Measurements from ENCODE around the gene RASSF4. TPM values are rescaled to one million over a fixed set of nuclear protein-coding genes. Genes with fewer than 3 reads are reported as not detected.

The RASSF4 gene
- total RNA-seq, 8 experiments from 2014 or later = 1.8 to 23.2 (median 13.3) TPM

GRCh38 chr10:44988957-44989585 is 29.5 kb downstream of the RASSF4 start:
- WGBS, 10 experiments = 80 to 100% (median 91%) methylated on average over 1 to 6 of the region's 10 CpGs; no CpG with 5 or more reads in 3 of the 10 experiments
- Histone ChIP-seq H3K27ac (no peak overlapping the region), H3K4me3 (no peak overlapping the region), H3K4me1 (replicated peaks in 1 of 2) (peaks cover 39 to 51% of the 10 kb centered on the region in 2 donors)
- ATAC-seq (replicated peaks in 6 of 8) = no peak
- in situ Hi-C loops (cut with MboI; ENCODE audit: low pct_unique_long_range_greater_than_20kb in 2 of 9, low sequenced_read_pairs in 9 of 9, unreplicated experiment in 9 of 9) = no loop called here

GRCh38 chr10:44989597-44990301 is 30.1 kb downstream of the RASSF4 start:
- Histone ChIP-seq H3K4me3 (no peak overlapping the region), H3K27ac (peak overlapping the region in 1 of 2 donors; percentile 51), H3K4me1 (replicated peaks in 1 of 2) (peaks cover 38 to 46% of the 10 kb centered on the region in 2 donors)
- in situ Hi-C loops (cut with MboI; ENCODE audit: low pct_unique_long_range_greater_than_20kb in 2 of 9, low sequenced_read_pairs in 9 of 9, unreplicated experiment in 9 of 9) = no loop called here
- 0 to 88% (median 69%) methylated on average over 1 to 8 of the region's 14 CpGs; no CpG with 5 or more reads in 4 of the 10 experiments for WGBS, 10 experiments
- ATAC-seq (replicated peaks in 6 of 8) = peak in 3 of 8 experiments; percentile 4 to 55 (median 55)

DNA sequence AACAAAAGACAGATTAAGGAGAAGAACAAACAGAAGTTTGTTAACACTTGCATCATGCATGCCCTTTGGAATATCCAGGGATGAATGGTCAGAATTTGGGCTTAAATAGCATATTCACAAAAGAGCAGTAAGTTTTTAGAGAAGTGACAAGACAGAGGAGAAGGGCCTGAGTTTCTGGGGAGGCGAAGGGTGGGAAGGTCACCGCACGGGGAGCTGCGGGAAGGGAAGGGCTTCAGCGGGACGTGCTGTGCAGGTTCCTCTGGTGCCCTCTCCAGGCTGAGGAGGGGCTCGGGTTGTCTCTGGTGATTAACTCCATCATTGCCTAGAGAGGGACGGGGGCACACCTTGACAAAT is 30.7 kb downstream of the RASSF4 start:
- in situ Hi-C loops (cut with MboI; ENCODE audit: low pct_unique_long_range_greater_than_20kb in 2 of 9, low sequenced_read_pairs in 9 of 9, unreplicated experiment in 9 of 9) = no loop called here
- WGBS, 10 experiments = 10 to 82% (median 42%) methylated on average over 1 to 7 of the region's 8 CpGs; no CpG with 5 or more reads in 6 of the 10 experiments
- no peak overlapping the region for H3K4me3 ChIP-seq
- peaks cover 33 to 41% of the 10 kb centered on the region in 2 donors for H3K4me1 ChIP-seq (replicated peaks in 1 of 2)
- peak in 6 of 8 experiments; percentile 53 to 73 (median 66) for ATAC-seq (replicated peaks in 6 of 8)
- peak overlapping the region in 1 of 2 donors; percentile 23 for H3K27ac ChIP-seq

DNA sequence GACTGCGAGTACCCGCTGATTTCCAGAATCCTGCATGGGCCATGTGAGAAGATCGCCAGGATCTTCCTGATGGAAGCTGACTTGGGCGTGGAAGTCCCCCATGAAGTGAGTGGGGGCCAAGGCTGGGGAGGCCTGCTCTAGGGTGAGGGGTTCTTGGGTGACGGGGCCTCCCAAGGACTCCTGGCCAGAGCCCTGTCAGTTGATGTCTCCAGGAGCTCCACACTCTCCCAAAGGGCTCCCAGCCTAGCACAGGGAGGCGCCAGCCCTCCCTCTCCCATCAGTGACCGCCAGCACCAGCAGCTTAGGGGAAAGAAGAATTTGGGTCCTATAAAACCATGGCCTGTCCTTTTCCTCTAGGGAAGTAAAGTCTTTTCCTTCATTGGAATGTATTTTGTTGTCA is 31.4 kb downstream of the RASSF4 start:
- in situ Hi-C loops (cut with MboI; ENCODE audit: low pct_unique_long_range_greater_than_20kb in 2 of 9, low sequenced_read_pairs in 9 of 9, unreplicated experiment in 9 of 9) = no loop called here

GRCh38 chr10:44991571-44991970 is 32.0 kb downstream of the RASSF4 start:
- Histone ChIP-seq H3K4me1 (replicated peaks in 1 of 2) (peaks cover 27 to 28% of the 10 kb centered on the region in 2 donors), H3K27ac (no peak overlapping the region), H3K4me3 (no peak overlapping the region)
- in situ Hi-C loops (cut with MboI; ENCODE audit: low pct_unique_long_range_greater_than_20kb in 2 of 9, low sequenced_read_pairs in 9 of 9, unreplicated experiment in 9 of 9) = no loop called here
- WGBS, 10 experiments = 56 to 82% (median 70%) methylated on average over 2 to 5 of the region's 5 CpGs; no CpG with 5 or more reads in 1 of the 10 experiments
- no peak for ATAC-seq (replicated peaks in 6 of 8)

More for the DNA sequence above, 31.4 kb downstream of the RASSF4 start:
- no peak for ATAC-seq (replicated peaks in 6 of 8)
- no peak overlapping the region for H3K4me3 ChIP-seq
- peak overlapping the region in 1 of 2 donors; percentile 23 for H3K27ac ChIP-seq
- H3K4me1 ChIP-seq (replicated peaks in 1 of 2) = peaks cover 27 to 34% of the 10 kb centered on the region in 2 donors
- WGBS, 10 experiments = 50 to 100% (median 100%) methylated on average over 1 to 2 of the region's 7 CpGs; no CpG with 5 or more reads in 4 of the 10 experiments

- 39 to 100% (median 92%) methylated on average over 1 to 7 of the region's 11 CpGs; no CpG with 5 or more reads in 1 of the 10 experiments for WGBS, 10 experiments
- Histone ChIP-seq H3K4me3 (no peak overlapping the region), H3K4me1 (replicated peaks in 1 of 2) (peaks cover 23 to 29% of the 10 kb centered on the region in 2 donors), H3K27ac (no peak overlapping the region)
- no peak for ATAC-seq (replicated peaks in 6 of 8)
- in situ Hi-C loops (cut with MboI; ENCODE audit: low pct_unique_long_range_greater_than_20kb in 2 of 9, low sequenced_read_pairs in 9 of 9, unreplicated experiment in 9 of 9) = no loop called here
These were observed 32.6 kb downstream of the RASSF4 start for GRCh38 chr10:44992070-44992731.

- Histone ChIP-seq H3K4me3 (no peak overlapping the region), H3K4me1 (replicated peaks in 1 of 2) (peaks cover 23 to 33% of the 10 kb centered on the region in 2 donors), H3K27ac (no peak overlapping the region)
- 71 to 100% (median 90%) methylated on average over 1 to 5 of the region's 8 CpGs; no CpG with 5 or more reads in 6 of the 10 experiments for WGBS, 10 experiments
- in situ Hi-C loops (cut with MboI; ENCODE audit: low pct_unique_long_range_greater_than_20kb in 2 of 9, low sequenced_read_pairs in 9 of 9, unreplicated experiment in 9 of 9) = no loop called here
- no peak for ATAC-seq (replicated peaks in 6 of 8)
These were observed 33.2 kb downstream of the RASSF4 start for GRCh38 chr10:44992732-44993225.

DNA sequence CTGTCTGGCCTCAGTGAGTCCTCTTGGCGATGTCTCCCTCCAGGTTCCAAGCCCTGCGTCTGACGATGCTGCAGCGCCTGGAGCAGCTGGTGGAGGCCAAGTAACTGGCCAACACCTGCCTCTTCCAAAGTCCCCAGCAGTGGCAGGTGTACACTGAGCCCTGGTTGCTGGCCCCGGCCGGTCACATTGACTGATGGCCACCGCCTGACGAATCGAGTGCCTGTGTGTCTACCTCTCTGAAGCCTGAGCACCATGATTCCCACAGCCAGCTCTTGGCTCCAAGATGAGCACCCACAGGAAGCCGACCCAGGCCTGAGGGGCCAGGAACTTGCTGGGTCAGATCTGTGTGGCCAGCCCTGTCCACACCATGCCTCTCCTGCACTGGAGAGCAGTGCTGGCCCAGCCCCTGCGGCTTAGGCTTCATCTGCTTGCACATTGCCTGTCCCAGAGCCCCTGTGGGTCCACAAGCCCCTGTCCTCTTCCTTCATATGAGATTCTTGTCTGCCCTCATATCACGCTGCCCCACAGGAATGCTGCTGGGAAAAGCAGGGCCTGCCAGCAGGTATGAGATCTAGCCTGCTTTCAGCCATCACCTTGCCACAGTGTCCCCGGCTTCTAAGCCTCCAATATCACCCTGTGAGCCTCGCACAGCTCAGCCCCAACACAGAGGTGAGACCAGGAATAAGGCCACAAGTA is 33.8 kb downstream of the RASSF4 start:
- peaks cover 23 to 33% of the 10 kb centered on the region in 2 donors for H3K4me1 ChIP-seq (replicated peaks in 1 of 2)
- WGBS, 10 experiments = 50 to 100% (median 93%) methylated on average over 1 to 3 of the region's 14 CpGs; no CpG with 5 or more reads in 6 of the 10 experiments
- no peak for ATAC-seq (replicated peaks in 6 of 8)
- H3K27ac ChIP-seq = no peak overlapping the region
- H3K4me3 ChIP-seq = no peak overlapping the region
- in situ Hi-C loops (cut with MboI; ENCODE audit: low pct_unique_long_range_greater_than_20kb in 2 of 9, low sequenced_read_pairs in 9 of 9, unreplicated experiment in 9 of 9) = no loop called here

DNA sequence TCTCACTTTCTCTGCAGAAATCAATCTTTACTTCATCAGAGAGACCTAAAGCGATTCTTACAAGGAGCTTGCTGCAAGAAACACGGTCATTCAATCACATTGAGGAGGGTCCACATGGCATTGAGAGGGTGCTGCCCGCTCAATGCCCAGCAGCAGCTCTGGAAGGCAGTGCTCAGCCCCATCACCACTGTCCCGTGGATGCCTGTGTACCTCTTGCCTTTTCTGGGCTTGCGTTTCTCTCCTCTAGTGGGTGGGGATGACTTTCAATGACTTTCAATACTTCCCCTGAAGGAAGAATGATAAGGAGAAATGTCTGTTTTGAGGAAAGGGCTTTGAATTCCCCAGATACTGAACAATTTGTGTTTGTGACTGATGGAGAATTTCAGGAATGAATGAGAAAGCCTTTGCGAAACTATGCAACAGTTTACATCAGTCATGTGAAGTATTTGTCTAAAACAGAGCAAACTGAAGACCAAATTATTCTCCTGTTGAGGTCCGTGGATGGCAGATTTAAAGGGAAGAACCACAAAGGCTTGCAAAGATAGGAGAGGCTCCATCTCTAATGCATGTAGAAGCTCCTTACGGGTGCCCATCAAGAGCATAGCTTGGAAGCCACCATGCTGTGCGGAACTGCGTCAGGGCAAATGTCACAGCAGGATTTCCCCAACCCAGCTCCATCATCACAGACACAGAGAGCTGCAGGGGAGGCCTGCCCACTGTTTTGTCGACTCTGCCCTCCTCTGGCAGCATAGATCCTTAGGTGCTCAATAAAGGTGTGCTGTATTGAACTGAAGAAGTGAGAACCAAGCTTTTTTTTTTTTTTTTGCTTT is 34.5 kb downstream of the RASSF4 start:
- Histone ChIP-seq H3K4me3 (no peak overlapping the region), H3K4me1 (replicated peaks in 1 of 2) (peaks cover 23 to 33% of the 10 kb centered on the region in 2 donors), H3K27ac (no peak overlapping the region)
- 70 to 96% (median 86%) methylated on average over 3 to 10 of the region's 11 CpGs; no CpG with 5 or more reads in 1 of the 10 experiments for WGBS, 10 experiments
- in situ Hi-C loops (cut with MboI; ENCODE audit: low pct_unique_long_range_greater_than_20kb in 2 of 9, low sequenced_read_pairs in 9 of 9, unreplicated experiment in 9 of 9) = no loop called here
- no peak for ATAC-seq (replicated peaks in 6 of 8)

- WGBS, 10 experiments = 67 to 100% (median 87%) methylated on average over 1 to 6 of the region's 9 CpGs; no CpG with 5 or more reads in 2 of the 10 experiments
- no peak overlapping the region for H3K27ac ChIP-seq
- in situ Hi-C loops (cut with MboI; ENCODE audit: low pct_unique_long_range_greater_than_20kb in 2 of 9, low sequenced_read_pairs in 9 of 9, unreplicated experiment in 9 of 9) = no loop called here
These were observed 35.3 kb downstream of the RASSF4 start for GRCh38 chr10:44994752-44995530.

DNA sequence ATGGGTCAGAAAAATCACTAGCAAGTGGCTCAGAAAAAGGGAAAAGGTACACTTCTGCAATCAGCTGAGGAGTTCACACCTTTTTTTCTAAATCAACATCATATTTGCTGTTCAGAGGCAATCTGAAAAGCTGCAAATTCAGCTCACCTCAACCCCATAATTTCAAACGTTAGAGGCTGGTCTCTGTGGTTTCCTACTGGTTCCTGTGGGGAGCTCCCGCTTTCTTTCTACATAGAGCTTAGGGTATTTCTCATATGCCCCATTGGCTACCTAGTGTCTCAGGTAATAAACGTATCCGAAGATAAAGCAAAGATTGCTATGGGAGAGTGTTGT is 35.9 kb downstream of the RASSF4 start:
- Histone ChIP-seq H3K27ac (no peak overlapping the region), H3K4me3 (no peak overlapping the region), H3K4me1 (replicated peaks in 1 of 2) (peaks cover 22 to 32% of the 10 kb centered on the region in 2 donors)
- in situ Hi-C loops (cut with MboI; ENCODE audit: low pct_unique_long_range_greater_than_20kb in 2 of 9, low sequenced_read_pairs in 9 of 9, unreplicated experiment in 9 of 9) = no loop called here
- no peak for ATAC-seq (replicated peaks in 6 of 8)
- 40 to 100% (median 74%) methylated on average over 1 to 4 of the region's 4 CpGs; no CpG with 5 or more reads in 2 of the 10 experiments for WGBS, 10 experiments

More at GRCh38 chr10:44994752-44995530, 35.3 kb downstream of the RASSF4 start:
- Histone ChIP-seq H3K4me3 (no peak overlapping the region), H3K4me1 (replicated peaks in 1 of 2) (peaks cover 22 to 32% of the 10 kb centered on the region in 2 donors)
- ATAC-seq (replicated peaks in 6 of 8) = no peak

Measured in motor neuron (in vitro differentiated cells).